Measurements from ENCODE around the gene NOLC1.

DNA sequence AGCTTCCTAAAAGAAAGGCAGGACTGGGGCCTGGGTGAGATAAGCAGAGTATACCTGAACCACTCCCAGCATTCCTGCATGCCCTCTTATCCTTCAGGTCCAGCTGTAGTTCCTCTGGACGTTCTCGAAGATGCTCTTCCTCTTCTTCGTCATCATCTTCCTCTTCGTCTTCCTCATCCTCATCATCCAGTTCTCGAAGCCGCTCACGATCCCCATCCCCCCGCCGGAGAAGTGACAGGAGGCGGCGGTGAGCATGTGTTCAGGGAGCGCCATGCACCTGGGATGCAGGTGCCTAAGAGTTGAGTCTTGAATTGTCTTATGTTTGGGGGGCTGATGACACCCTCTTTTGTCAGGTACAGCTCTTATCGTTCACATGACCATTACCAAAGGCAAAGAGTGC is 3.9 kb upstream of the NOLC1 start:
- TF ChIP-seq, protein P1, sequence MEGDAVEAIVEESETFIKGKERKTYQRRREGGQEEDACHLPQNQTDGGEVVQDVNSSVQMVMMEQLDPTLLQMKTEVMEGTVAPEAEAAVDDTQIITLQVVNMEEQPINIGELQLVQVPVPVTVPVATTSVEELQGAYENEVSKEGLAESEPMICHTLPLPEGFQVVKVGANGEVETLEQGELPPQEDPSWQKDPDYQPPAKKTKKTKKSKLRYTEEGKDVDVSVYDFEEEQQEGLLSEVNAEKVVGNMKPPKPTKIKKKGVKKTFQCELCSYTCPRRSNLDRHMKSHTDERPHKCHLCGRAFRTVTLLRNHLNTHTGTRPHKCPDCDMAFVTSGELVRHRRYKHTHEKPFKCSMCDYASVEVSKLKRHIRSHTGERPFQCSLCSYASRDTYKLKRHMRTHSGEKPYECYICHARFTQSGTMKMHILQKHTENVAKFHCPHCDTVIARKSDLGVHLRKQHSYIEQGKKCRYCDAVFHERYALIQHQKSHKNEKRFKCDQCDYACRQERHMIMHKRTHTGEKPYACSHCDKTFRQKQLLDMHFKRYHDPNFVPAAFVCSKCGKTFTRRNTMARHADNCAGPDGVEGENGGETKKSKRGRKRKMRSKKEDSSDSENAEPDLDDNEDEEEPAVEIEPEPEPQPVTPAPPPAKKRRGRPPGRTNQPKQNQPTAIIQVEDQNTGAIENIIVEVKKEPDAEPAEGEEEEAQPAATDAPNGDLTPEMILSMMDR (IDR thresholded peaks at IDR 0.05), result no peak
- TF ChIP-seq HDAC2 (IDR thresholded peaks at IDR 0.05) (no peak), GATA3 (IDR thresholded peaks at IDR 0.05; ENCODE audit: borderline replicate concordance) (no peak), MYC (IDR thresholded peaks at IDR 0.05; ENCODE audit: borderline replicate concordance, low read length) (no peak), HEYL (CRISPR knock-in tag; IDR thresholded peaks at IDR 0.05) (no peak), RAD21 (conservative IDR thresholded peaks at IDR 0.05 in 1 of 2, IDR thresholded peaks at IDR 0.05 in 1 of 2) (no peak), ESRRA (IDR thresholded peaks at IDR 0.05; ENCODE audit: borderline replicate concordance, low read length) (no peak), POLR2A (IDR thresholded peaks at IDR 0.05; ENCODE audit: low read length) (no peak)
- TF ChIP-seq, protein P2, sequence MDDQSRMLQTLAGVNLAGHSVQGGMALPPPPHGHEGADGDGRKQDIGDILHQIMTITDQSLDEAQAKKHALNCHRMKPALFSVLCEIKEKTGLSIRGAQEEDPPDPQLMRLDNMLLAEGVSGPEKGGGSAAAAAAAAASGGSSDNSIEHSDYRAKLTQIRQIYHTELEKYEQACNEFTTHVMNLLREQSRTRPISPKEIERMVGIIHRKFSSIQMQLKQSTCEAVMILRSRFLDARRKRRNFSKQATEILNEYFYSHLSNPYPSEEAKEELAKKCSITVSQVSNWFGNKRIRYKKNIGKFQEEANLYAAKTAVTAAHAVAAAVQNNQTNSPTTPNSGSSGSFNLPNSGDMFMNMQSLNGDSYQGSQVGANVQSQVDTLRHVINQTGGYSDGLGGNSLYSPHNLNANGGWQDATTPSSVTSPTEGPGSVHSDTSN (IDR thresholded peaks at IDR 0.05), result no peak
